ENCODE data around the gene RABL6.
A peak's percentile ranks its signal among the peaks of the same experiment; 100 is the strongest.

Gene RABL6

GRCh38 chr9:136777359-136777758 lies 30.4 kb upstream of the RABL6 start:
- H3K27ac ChIP-seq (ENCODE audit: extremely low read depth, low read depth, low read length): no peak overlapping the region
- H3K4me1 ChIP-seq (ENCODE audit: control insufficient read depth, insufficient read depth, low read length): no peaks in the 10 kb centered on the region
- TF ChIP-seq ZNF248 (tag by site-specific recombination; IDR thresholded peaks at IDR 0.05) (no peak), ZNF10 (tag by site-specific recombination; IDR thresholded peaks at IDR 0.05) (no peak), ZNF266 (tag by site-specific recombination; IDR thresholded peaks at IDR 0.05; ENCODE audit: low read depth) (no peak), ZNF280C (tag by site-specific recombination; IDR thresholded peaks at IDR 0.05) (no peak), ZBTB20 (tag by site-specific recombination; IDR thresholded peaks at IDR 0.05) (no peak), ZNF621 (tag by site-specific recombination; IDR thresholded peaks at IDR 0.05) (no peak), ZSCAN16 (tag by site-specific recombination; IDR thresholded peaks at IDR 0.05) (no peak), TCF7L2 (IDR thresholded peaks at IDR 0.05; ENCODE audit: borderline replicate concordance, low read depth, low read length) (no peak), ZNF184 (tag by site-specific recombination; IDR thresholded peaks at IDR 0.05) (no peak), ZSCAN4 (tag by site-specific recombination; IDR thresholded peaks at IDR 0.05) (no peak), ZNF692 (tag by site-specific recombination; IDR thresholded peaks at IDR 0.05) (no peak)
- ChIA-PET POLR2A (interaction anchor here (0.7 to 1.9 kb wide), 5 partner anchors 12 to 463 kb away, joined by 3 to 12 read pairs (median 3); no protein-coding TSS in a partner anchor), CTCF (interaction anchor here (0.8 to 8.2 kb wide), 9 partner anchors 10 to 459 kb away, joined by 3 to 79 read pairs (median 5); partner anchors contain the start of genes LCN15 and LCN8)
- H3K9me3 ChIP-seq (ENCODE audit: control insufficient read depth, insufficient read depth, low read depth, low read length): no peaks in the 10 kb centered on the region
- H3K4me3 ChIP-seq (ENCODE audit: low read depth, low read length): no peak overlapping the region
- no peaks in the 10 kb centered on the region for H3K36me3 ChIP-seq (ENCODE audit: control insufficient read depth in 2 of 2, insufficient read depth in 1 of 2, low read length in 2 of 2)

- POLR2A ChIA-PET: interaction anchor here (0.5 kb wide), 1 partner anchor 444 kb away, joined by 3 read pairs; no protein-coding TSS in a partner anchor
- Histone ChIP-seq H3K27ac (ENCODE audit: extremely low read depth, low read depth, low read length) (no peak overlapping the region), H3K9me3 (ENCODE audit: control insufficient read depth, insufficient read depth, low read depth, low read length) (no peaks in the 10 kb centered on the region)
These were observed 27.9 kb upstream of the RABL6 start for GRCh38 chr9:136779808-136780207.

GRCh38 chr9:136782452-136782851 lies 25.3 kb upstream of the RABL6 start:
- Histone ChIP-seq H3K4me3 (ENCODE audit: low read depth, low read length) (no peak overlapping the region), H3K27ac (ENCODE audit: extremely low read depth, low read depth, low read length) (no peak overlapping the region), H3K9me3 (ENCODE audit: control insufficient read depth, insufficient read depth, low read depth, low read length) (no peaks in the 10 kb centered on the region), H3K36me3 (ENCODE audit: control insufficient read depth in 2 of 2, insufficient read depth in 1 of 2, low read length in 2 of 2) (no peaks in the 10 kb centered on the region), H3K4me1 (ENCODE audit: control insufficient read depth, insufficient read depth, low read length) (no peaks in the 10 kb centered on the region)
- no peak for TF ChIP-seq ZNF555 (tag by site-specific recombination; conservative IDR thresholded peaks at IDR 0.05)
- no peak for TF ChIP-seq KLF17 (tag by site-specific recombination; IDR thresholded peaks at IDR 0.05)
- no peak for TF ChIP-seq ZNF837 (tag by site-specific recombination; IDR thresholded peaks at IDR 0.05)
- no peak for TF ChIP-seq KLF9 (tag by site-specific recombination; IDR thresholded peaks at IDR 0.05; ENCODE audit: low read depth)
- no peak for TF ChIP-seq ZNF433 (tag by site-specific recombination; IDR thresholded peaks at IDR 0.05; ENCODE audit: low read depth)
- TF ChIP-seq ZNF366 (tag by site-specific recombination; conservative IDR thresholded peaks at IDR 0.05): no peak
- no peak for TF ChIP-seq ZNF664 (tag by site-specific recombination; IDR thresholded peaks at IDR 0.05)
- no peak for TF ChIP-seq ZNF138 (tag by site-specific recombination; IDR thresholded peaks at IDR 0.05; ENCODE audit: borderline replicate concordance)
- TF ChIP-seq ZBTB17 (tag by site-specific recombination; IDR thresholded peaks at IDR 0.05): no peak
- TF ChIP-seq PATZ1 (tag by site-specific recombination; IDR thresholded peaks at IDR 0.05): no peak
- CTCF ChIA-PET: interaction anchor here (1.0 to 8.2 kb wide), 5 partner anchors 15 to 253 kb away, joined by 3 to 79 read pairs (median 6); partner anchors contain the start of gene LCN8
- POLR2A ChIA-PET: no interaction called here

More at GRCh38 chr9:136779808-136780207, 27.9 kb upstream of the RABL6 start:
- H3K4me3 ChIP-seq (ENCODE audit: low read depth, low read length): no peak overlapping the region
- TF ChIP-seq FEZF1 (tag by site-specific recombination; IDR thresholded peaks at IDR 0.05) (peak; percentile 14; the same call in 1 of the 2 replicates), ZNF791 (tag by site-specific recombination; IDR thresholded peaks at IDR 0.05) (no peak)
- H3K4me1 ChIP-seq (ENCODE audit: control insufficient read depth, insufficient read depth, low read length): no peaks in the 10 kb centered on the region
- CTCF ChIA-PET: interaction anchor here (0.5 to 8.2 kb wide), 10 partner anchors 8 to 445 kb away, joined by 3 to 79 read pairs (median 4); partner anchors contain the start of genes AJM1, CYSRT1 and LCN8
- H3K36me3 ChIP-seq (ENCODE audit: control insufficient read depth in 2 of 2, insufficient read depth in 1 of 2, low read length in 2 of 2): no peaks in the 10 kb centered on the region
